ENCODE data around the gene LPP. TPM values are rescaled to one million over a fixed set of nuclear protein-coding genes. Genes with fewer than 3 reads are reported as not detected.

LPP gene
- total RNA-seq, 1 donor = 77.4 TPM

- Histone ChIP-seq H3K79me2 (ENCODE audit: insufficient read depth, low read length) (peaks cover 90% of the 10 kb centered on the region), H3K36me3 (ENCODE audit: insufficient read depth, low read length) (no peaks in the 10 kb centered on the region), H4K20me1 (ENCODE audit: insufficient read depth, low read length) (no peaks in the 10 kb centered on the region), H3K27ac (ENCODE audit: low read depth, low read length) (no peak overlapping the region), H3K4me1 (ENCODE audit: insufficient read depth, low read length) (peaks cover 27% of the 10 kb centered on the region), H2AFZ (ENCODE audit: low read length) (no peak overlapping the region), H3K4me2 (ENCODE audit: insufficient read depth, low read length) (no peak overlapping the region), H3K27me3 (ENCODE audit: insufficient read depth, low read length) (no peaks in the 10 kb centered on the region), H3K9me3 (ENCODE audit: low read depth, low read length) (no peaks in the 10 kb centered on the region), H3K4me3 (ENCODE audit: insufficient read depth, low read length) (no peak overlapping the region)
- no peak for TF ChIP-seq CTCF (IDR thresholded peaks at IDR 0.05; ENCODE audit: extremely low read depth, low read depth, low read length)
- no peak for DNase-seq (ENCODE audit: insufficient read length, low spot score, missing footprints)
Measured at GRCh38 chr3:188280627-188281026, 126.7 kb downstream of the LPP start.

- TF ChIP-seq CTCF (IDR thresholded peaks at IDR 0.05; ENCODE audit: extremely low read depth, low read depth, low read length) = no peak
- Histone ChIP-seq H3K36me3 (ENCODE audit: insufficient read depth, low read length) (no peaks in the 10 kb centered on the region), H4K20me1 (ENCODE audit: insufficient read depth, low read length) (no peaks in the 10 kb centered on the region), H3K4me3 (ENCODE audit: insufficient read depth, low read length) (no peak overlapping the region), H2AFZ (ENCODE audit: low read length) (no peak overlapping the region), H3K27ac (ENCODE audit: low read depth, low read length) (peak overlapping the region; percentile 57), H3K9me3 (ENCODE audit: low read depth, low read length) (no peaks in the 10 kb centered on the region), H3K4me1 (ENCODE audit: insufficient read depth, low read length) (peaks cover 43% of the 10 kb centered on the region), H3K4me2 (ENCODE audit: insufficient read depth, low read length) (no peak overlapping the region), H3K79me2 (ENCODE audit: insufficient read depth, low read length) (peaks cover 84% of the 10 kb centered on the region), H3K27me3 (ENCODE audit: insufficient read depth, low read length) (no peaks in the 10 kb centered on the region)
- peak; percentile 11 for DNase-seq (ENCODE audit: insufficient read length, low spot score, missing footprints)
Measured at GRCh38 chr3:188282871-188283270, 128.9 kb downstream of the LPP start.

GRCh38 chr3:188283347-188283746 lies 129.4 kb downstream of the LPP start:
- peak overlapping the region; percentile 57 for H3K27ac ChIP-seq (ENCODE audit: low read depth, low read length)
- DNase-seq (ENCODE audit: insufficient read length, low spot score, missing footprints) = no peak
- no peak overlapping the region for H3K4me3 ChIP-seq (ENCODE audit: insufficient read depth, low read length)
- no peaks in the 10 kb centered on the region for H3K9me3 ChIP-seq (ENCODE audit: low read depth, low read length)
- H3K4me1 ChIP-seq (ENCODE audit: insufficient read depth, low read length) = peaks cover 43% of the 10 kb centered on the region
- H3K36me3 ChIP-seq (ENCODE audit: insufficient read depth, low read length) = no peaks in the 10 kb centered on the region
- H4K20me1 ChIP-seq (ENCODE audit: insufficient read depth, low read length) = no peaks in the 10 kb centered on the region
- TF ChIP-seq CTCF (IDR thresholded peaks at IDR 0.05; ENCODE audit: extremely low read depth, low read depth, low read length) = peak; percentile 23
- H3K27me3 ChIP-seq (ENCODE audit: insufficient read depth, low read length) = no peaks in the 10 kb centered on the region
- no peak overlapping the region for H3K4me2 ChIP-seq (ENCODE audit: insufficient read depth, low read length)
- H2AFZ ChIP-seq (ENCODE audit: low read length) = no peak overlapping the region
- H3K79me2 ChIP-seq (ENCODE audit: insufficient read depth, low read length) = peaks cover 84% of the 10 kb centered on the region

GRCh38 chr3:188284455-188285212 lies 130.7 kb downstream of the LPP start:
- no peak overlapping the region for H3K4me2 ChIP-seq (ENCODE audit: insufficient read depth, low read length)
- no peak for DNase-seq (ENCODE audit: insufficient read length, low spot score, missing footprints)
- no peak for TF ChIP-seq CTCF (IDR thresholded peaks at IDR 0.05; ENCODE audit: extremely low read depth, low read depth, low read length)

More at GRCh38 chr3:188284455-188285212, 130.7 kb downstream of the LPP start:
- Histone ChIP-seq H3K4me3 (ENCODE audit: insufficient read depth, low read length) (no peak overlapping the region), H4K20me1 (ENCODE audit: insufficient read depth, low read length) (no peaks in the 10 kb centered on the region), H3K79me2 (ENCODE audit: insufficient read depth, low read length) (peaks cover 80% of the 10 kb centered on the region), H3K4me1 (ENCODE audit: insufficient read depth, low read length) (peaks cover 43% of the 10 kb centered on the region), H3K27me3 (ENCODE audit: insufficient read depth, low read length) (no peaks in the 10 kb centered on the region), H3K9me3 (ENCODE audit: low read depth, low read length) (no peaks in the 10 kb centered on the region), H2AFZ (ENCODE audit: low read length) (no peak overlapping the region), H3K36me3 (ENCODE audit: insufficient read depth, low read length) (no peaks in the 10 kb centered on the region), H3K27ac (ENCODE audit: low read depth, low read length) (peak overlapping the region; percentile 94)
